Mesenchymal stem cell (in vitro differentiated cells and primary cell): ENCODE measurements around the gene ASB16.
A peak's percentile ranks its signal among the peaks of the same experiment; 100 is the strongest.

ENCODE experiments used
- DNase-seq: peaks from one replicate; pipeline ENCODE4 v3.0.0-alpha.2; 2013
- H2AFZ ChIP-seq: one replicate; pipeline ENCODE4 v1.6.1; 2013; ENCODE audit warnings: low read depth, mild to moderate bottlenecking, control low read depth, inconsistent platforms, low read length, moderate library complexity
- H2AK5ac ChIP-seq: 2 replicates; pipeline ENCODE4 v1.6.1; 2013; ENCODE audit warnings: low read length, moderate library complexity, mild to moderate bottlenecking, inconsistent platforms; ENCODE audit not compliant: severe bottlenecking
- H2BK120ac ChIP-seq: one replicate; pipeline ENCODE4 v1.6.1; 2013; ENCODE audit warnings: low read depth, mild to moderate bottlenecking, inconsistent platforms, low read length, moderate library complexity
- H2BK12ac ChIP-seq, 2 experiments: one replicate each; pipeline ENCODE4 v1.6.1; 2013; ENCODE audit warnings: inconsistent platforms in 2 of 2, low read length in 2 of 2, mild to moderate bottlenecking in 2 of 2, moderate library complexity in 2 of 2, control low read depth in 1 of 2
- H2BK15ac ChIP-seq: one replicate; pipeline ENCODE4 v1.6.1; 2013; ENCODE audit warnings: mild to moderate bottlenecking, low read depth, inconsistent platforms; ENCODE audit not compliant: poor library complexity, severe bottlenecking
- H2BK5ac ChIP-seq: 2 replicates; pipeline ENCODE4 v1.6.1; 2013; ENCODE audit warnings: low read depth, mild to moderate bottlenecking, low read length, control low read depth, inconsistent platforms; ENCODE audit not compliant: poor library complexity, severe bottlenecking
- H3K14ac ChIP-seq, 2 experiments: one replicate each; pipeline ENCODE4 v1.6.1; 2013; ENCODE audit warnings: inconsistent platforms in 2 of 2, low read length in 2 of 2, control low read depth in 1 of 2, mild to moderate bottlenecking in 1 of 2, moderate library complexity in 1 of 2
- H3K18ac ChIP-seq, 2 experiments: one replicate each; pipeline ENCODE4 v1.6.1; 2013; ENCODE audit warnings: inconsistent platforms in 2 of 2, low read length in 2 of 2, control low read depth in 1 of 2, low read depth in 1 of 2, mild to moderate bottlenecking in 1 of 2
- H3K23ac ChIP-seq, 2 experiments: one replicate each; pipeline ENCODE4 v1.6.1; 2013; ENCODE audit warnings: inconsistent platforms in 2 of 2, low read length in 2 of 2, mild to moderate bottlenecking in 2 of 2, moderate library complexity in 2 of 2, control low read depth in 1 of 2
- H3K27ac ChIP-seq: 2 replicates; pipeline ENCODE4 v1.5.1; 2013; ENCODE audit warnings: mild to moderate bottlenecking, moderate library complexity, low read length, control low read depth, inconsistent platforms; ENCODE audit not compliant: poor library complexity, severe bottlenecking
- H3K27me3 ChIP-seq, 2 experiments: 2 replicates each; pipeline versions ENCODE4 v1.6.1 to v1.7.0; 2013; ENCODE audit warnings: low read length in 2 of 2, mild to moderate bottlenecking in 2 of 2, moderate library complexity in 2 of 2, control low read depth in 1 of 2, inconsistent platforms in 1 of 2; ENCODE audit not compliant: control insufficient read depth in 1 of 2, insufficient read depth in 1 of 2
- H3K36me3 ChIP-seq, 2 experiments: 2 replicates each; pipeline versions ENCODE4 v1.6.1 to v1.7.0; 2013; ENCODE audit warnings: low read length in 2 of 2, control low read depth in 1 of 2, inconsistent platforms in 1 of 2, low read depth in 1 of 2, mild to moderate bottlenecking in 1 of 2; ENCODE audit not compliant: insufficient read depth in 2 of 2, control insufficient read depth in 1 of 2
- H3K4ac ChIP-seq, 2 experiments: one replicate each; pipeline ENCODE4 v1.6.1; 2013; ENCODE audit warnings: inconsistent platforms in 2 of 2, low read length in 2 of 2, mild to moderate bottlenecking in 2 of 2, moderate library complexity in 2 of 2, control low read depth in 1 of 2, low read depth in 1 of 2
- H3K4me1 ChIP-seq: 2 replicates; pipeline ENCODE4 v1.6.1; 2013; ENCODE audit warnings: low read depth, low read length, control low read depth; ENCODE audit not compliant: control insufficient read depth, insufficient read depth
- H3K4me2 ChIP-seq: 2 replicates; pipeline ENCODE4 v1.6.1; 2013; ENCODE audit warnings: low read length, mild to moderate bottlenecking, inconsistent platforms; ENCODE audit not compliant: poor library complexity, severe bottlenecking
- H3K4me3 ChIP-seq, 2 experiments: 2 replicates each; pipeline versions ENCODE4 v1.5.1 to v1.7.0; 2013; ENCODE audit warnings: low read length in 2 of 2, mild to moderate bottlenecking in 2 of 2, control low read depth in 1 of 2, low read depth in 1 of 2; ENCODE audit not compliant: insufficient read depth in 1 of 2
- H3K79me1 ChIP-seq: replicated peaks from 2 replicates; pipeline ENCODE4 v1.6.1; 2013; ENCODE audit warnings: mild to moderate bottlenecking, control low read depth, low read length, inconsistent platforms; ENCODE audit not compliant: poor library complexity, severe bottlenecking
- H3K9ac ChIP-seq: 2 replicates; pipeline ENCODE4 v1.7.0; 2013; ENCODE audit warnings: mild to moderate bottlenecking, low read length, moderate library complexity
- H3K9me3 ChIP-seq: 2 replicates; pipeline ENCODE4 v1.7.0; 2013; ENCODE audit warnings: mild to moderate bottlenecking, low read length; ENCODE audit not compliant: control insufficient read depth
- H4K8ac ChIP-seq: one replicate; pipeline ENCODE4 v1.6.1; 2013; ENCODE audit warnings: inconsistent platforms, mild to moderate bottlenecking, low read length, moderate library complexity
- H4K91ac ChIP-seq: one replicate; pipeline ENCODE4 v1.6.1; 2013; ENCODE audit warnings: mild to moderate bottlenecking, low read length, inconsistent platforms
- WGBS: methylation state at CpG from one replicate; pipeline ENCODE4 v1.1.7; 2013; ENCODE audit warnings: mixed read lengths; 5-methylcytosine and 5-hydroxymethylcytosine counted together

The ASB16 gene

DNA sequence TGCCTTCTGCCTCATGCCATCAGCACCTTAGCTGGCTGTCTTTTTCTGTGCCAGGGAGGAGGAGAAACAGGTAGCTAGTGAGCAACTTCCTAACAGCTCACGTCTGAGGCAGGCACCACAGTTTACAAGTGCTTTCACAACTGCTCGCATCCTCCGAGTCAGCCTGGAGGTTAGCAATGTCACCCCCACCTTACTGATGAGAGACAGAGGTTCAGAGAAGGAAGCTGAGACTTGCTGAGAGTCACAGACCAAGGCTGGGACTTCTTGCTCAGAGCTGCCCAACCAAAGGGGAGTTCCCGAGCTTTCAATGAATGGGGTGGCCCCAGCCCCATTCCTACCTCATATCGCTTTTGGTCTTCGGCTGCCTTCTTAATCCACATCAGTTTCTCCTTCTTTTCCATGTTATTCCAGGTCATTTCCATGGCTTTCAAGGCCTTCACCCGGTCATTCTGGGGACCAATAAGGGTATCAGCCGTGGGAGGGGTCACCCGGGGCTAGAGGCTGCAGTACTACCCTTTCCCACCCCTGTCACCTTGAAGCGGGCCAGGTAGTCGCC, 39.4 kb downstream of the ASB16 start:
- Histone ChIP-seq H3K14ac (no peak overlapping the region), H4K8ac (peak overlapping the region; percentile 62), H2BK5ac (no peak overlapping the region), H3K23ac (no peak overlapping the region), H3K27ac (no peak overlapping the region), H3K9ac (peak overlapping the region; percentile 64), H3K79me1 (peaks cover 33% of the 10 kb centered on the region), H3K4me2 (no peak overlapping the region), H2AK5ac (peak overlapping the region; percentile 8), H3K27me3 (no peaks in the 10 kb centered on the region), H4K91ac (no peak overlapping the region), H3K4me1 (peaks cover 18% of the 10 kb centered on the region), H3K4me3 (no peak overlapping the region), H2AFZ (no peak overlapping the region), H3K18ac (peak overlapping the region in 1 of 2 experiments; percentile 42), H2BK12ac (peak overlapping the region in 1 of 2 experiments; percentile 6), H2BK15ac (no peak overlapping the region), H3K9me3 (peaks cover 8% of the 10 kb centered on the region), H2BK120ac (no peak overlapping the region), H3K36me3 (peaks cover 66 to 86% of the 10 kb centered on the region in 2 experiments), H3K4ac (no peak overlapping the region)
- peak; percentile 27 for DNase-seq
- WGBS = 83% methylated on average over 11 of the region's 11 CpGs

DNA sequence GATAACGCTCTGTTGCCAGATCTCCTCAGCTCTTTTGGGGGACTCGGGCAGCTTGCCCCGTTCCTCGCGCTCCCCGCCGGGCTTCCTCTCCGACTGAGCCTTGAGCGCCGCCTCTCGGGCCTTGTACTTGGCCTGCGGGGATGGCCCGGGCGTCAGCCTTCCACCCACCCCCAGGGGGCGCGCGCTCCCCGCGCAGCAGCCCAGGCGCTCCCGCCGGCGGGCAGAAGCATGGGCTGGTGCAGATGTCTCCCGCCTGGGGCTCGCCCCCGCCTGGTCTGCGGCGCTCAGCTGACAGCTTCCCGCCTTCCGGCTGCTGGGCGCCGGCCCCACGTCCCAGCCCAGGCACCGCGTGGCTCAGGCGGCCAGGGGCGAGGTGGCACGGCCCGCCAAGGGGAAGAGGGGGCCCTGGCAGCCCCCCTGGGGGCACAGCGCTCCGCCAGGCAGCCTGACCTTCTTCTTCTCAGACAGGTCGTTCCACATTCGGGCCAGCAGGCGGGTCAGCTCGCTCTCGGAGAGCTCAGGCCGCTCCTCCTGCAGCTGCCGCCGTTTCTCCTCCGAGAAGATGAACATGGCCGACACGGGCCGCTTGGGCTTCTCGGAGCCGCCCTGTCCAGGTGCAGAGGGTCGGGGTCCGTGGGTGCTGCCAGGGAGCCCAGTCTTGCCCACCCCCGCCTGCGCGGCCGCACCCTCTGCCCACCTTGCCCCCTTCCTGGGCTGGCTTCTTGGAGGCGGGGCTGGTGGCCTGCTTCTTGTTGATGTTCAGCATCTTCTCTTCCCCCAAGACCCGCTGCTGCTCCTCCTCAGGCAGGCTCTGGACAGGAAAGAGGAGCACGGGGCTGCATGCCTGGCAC, 40.1 kb downstream of the ASB16 start:
- Histone ChIP-seq H3K9ac (peak overlapping the region; percentile 64), H2AK5ac (no peak overlapping the region), H2BK5ac (no peak overlapping the region), H2BK12ac (peak overlapping the region in 1 of 2 experiments; percentile 11), H2BK15ac (no peak overlapping the region), H3K9me3 (peaks cover 8% of the 10 kb centered on the region), H3K4me3 (no peak overlapping the region), H2BK120ac (no peak overlapping the region), H4K8ac (peak overlapping the region; percentile 62), H3K27me3 (no peaks in the 10 kb centered on the region), H2AFZ (no peak overlapping the region), H4K91ac (peak overlapping the region; percentile 43), H3K36me3 (peaks cover 73 to 94% of the 10 kb centered on the region in 2 experiments), H3K4me1 (peaks cover 18% of the 10 kb centered on the region), H3K14ac (no peak overlapping the region), H3K4ac (peak overlapping the region in 1 of 2 experiments; percentile 50), H3K18ac (peak overlapping the region in 1 of 2 experiments; percentile 48), H3K4me2 (no peak overlapping the region), H3K23ac (no peak overlapping the region), H3K27ac (no peak overlapping the region), H3K79me1 (peaks cover 40% of the 10 kb centered on the region)
- WGBS = 36% methylated on average over 62 of the region's 64 CpGs
- peak; percentile 86 for DNase-seq

DNA sequence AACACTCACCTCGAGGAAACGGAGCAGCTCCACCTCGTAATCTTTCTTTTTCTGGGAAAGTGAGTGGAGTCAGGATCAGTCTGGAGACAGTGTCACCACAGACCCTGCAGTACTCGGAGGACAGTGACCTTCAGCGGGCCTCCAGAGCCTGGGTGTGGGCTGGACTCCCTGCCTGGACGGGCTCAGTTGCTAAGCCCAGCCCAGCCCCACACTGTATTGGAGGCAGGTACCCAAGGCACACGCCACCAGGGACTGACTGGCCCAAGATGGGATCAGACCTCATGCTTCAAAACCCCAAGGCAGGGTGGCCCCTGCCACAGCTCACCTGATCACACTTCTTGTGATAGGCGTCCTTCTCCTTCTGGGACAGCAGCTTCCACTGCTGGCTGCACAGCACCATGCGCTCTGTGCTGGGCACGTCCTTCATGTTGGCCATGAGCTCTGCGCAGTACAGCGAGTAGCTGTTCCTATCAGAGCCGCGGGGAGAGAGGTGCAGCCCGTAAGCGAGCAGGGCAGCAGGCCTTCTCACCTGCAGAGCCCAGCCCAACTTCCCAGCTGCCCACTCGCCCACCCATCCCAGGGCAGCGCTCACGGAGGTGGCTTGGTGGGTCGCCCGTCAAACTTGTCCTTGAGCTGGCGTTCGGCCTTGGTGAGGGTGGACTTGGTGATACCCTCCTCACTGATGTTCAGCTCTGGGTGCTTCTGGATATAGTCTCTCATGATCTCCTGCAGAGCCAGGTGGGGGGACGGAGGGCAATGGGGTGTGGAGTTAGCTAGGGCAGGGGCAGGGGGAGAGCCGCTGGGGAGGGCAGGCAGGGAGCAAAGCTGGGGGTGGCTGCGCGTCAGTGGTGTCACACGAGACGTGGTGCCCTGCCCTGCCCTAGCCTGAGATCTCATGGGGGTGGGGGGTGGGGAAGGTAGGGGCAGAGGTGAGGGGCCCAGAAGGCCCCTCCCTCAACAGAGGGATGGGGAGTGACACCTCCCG, 41.1 kb downstream of the ASB16 start:
- Histone ChIP-seq H2BK5ac (no peak overlapping the region), H2AFZ (no peak overlapping the region), H3K36me3 (peaks cover 79 to 98% of the 10 kb centered on the region in 2 experiments), H3K9me3 (peaks cover 8% of the 10 kb centered on the region), H2AK5ac (no peak overlapping the region), H3K18ac (no peak overlapping the region), H2BK12ac (no peak overlapping the region), H3K4me2 (no peak overlapping the region), H3K4me1 (peaks cover 20% of the 10 kb centered on the region), H3K79me1 (peaks cover 47% of the 10 kb centered on the region), H2BK120ac (no peak overlapping the region), H3K9ac (no peak overlapping the region), H3K23ac (no peak overlapping the region), H2BK15ac (no peak overlapping the region), H3K4ac (no peak overlapping the region), H3K4me3 (no peak overlapping the region), H4K8ac (no peak overlapping the region), H3K14ac (no peak overlapping the region), H4K91ac (peak overlapping the region; percentile 16), H3K27me3 (no peaks in the 10 kb centered on the region), H3K27ac (no peak overlapping the region)
- WGBS = 94% methylated on average over 30 of the region's 30 CpGs
- DNase-seq = no peak
